PC-3 (cell line): ENCODE measurements around the gene C15orf62. TPM values are rescaled to one million over a fixed set of nuclear protein-coding genes. Genes with fewer than 3 reads are reported as not detected.
A peak's percentile ranks its signal among the peaks of the same experiment; 100 is the strongest.

Source experiments
- ATAC-seq: fragments of 200-7000 bp; cut with Tn5 transposase; 2 replicates; pipeline ENCODE4 v1.9.1; 2020; ENCODE audit warnings: mild to moderate bottlenecking, moderate library complexity
- BruUV-seq: library from RNA; stranded (reverse); fragments of 400-500 nt; replicated peaks from 2 replicates; lab custom pipeline; 2021; lab: Mats Ljungman, UMichigan
- CTCF ChIA-PET: fragments of 300-600 bp; sonication (Branson Sonifier 250); formaldehyde crosslinking; loops from one replicate; lab custom pipeline; 2022; ENCODE audit warnings: antibody characterized with exemption; lab: Charles Lee
- POLR2A ChIA-PET: fragments of 300-600 bp; sonication (Branson Sonifier 250); formaldehyde crosslinking; loops from one replicate; lab custom pipeline; 2022; ENCODE audit warnings: antibody characterized with exemption; ENCODE audit not compliant: unreplicated experiment; lab: Charles Lee
- DNase-seq: peaks from one replicate; pipeline ENCODE4 v3.0.0-alpha.2; 2015
- H2AFZ ChIP-seq: fragments of 300-600 bp; sonication (generic); 2 replicates; pipeline ENCODE4 v1.6.0; 2016; ENCODE audit warnings: antibody characterized with exemption, low read length
- H3F3A ChIP-seq: fragments of 300-600 bp; sonication (generic); one replicate; pipeline ENCODE4 v1.6.0; 2017; ENCODE audit warnings: antibody characterized with exemption, low read length, control low read depth, mild to moderate bottlenecking; ENCODE audit not compliant: unreplicated experiment
- H3K27ac ChIP-seq: fragments of 300-600 bp; sonication (generic); 2 replicates; pipeline ENCODE4 v1.5.1; 2016; ENCODE audit warnings: mild to moderate bottlenecking, low read length
- H3K27me3 ChIP-seq: fragments of 300-600 bp; sonication (generic); 2 replicates; pipeline ENCODE4 v1.6.1; 2016; ENCODE audit warnings: low read length, mixed read lengths
- H3K36me3 ChIP-seq: fragments of 300-600 bp; sonication (generic); 2 replicates; pipeline ENCODE4 v1.6.1; 2016; ENCODE audit warnings: low read depth, mixed run types, low read length, mixed read lengths
- H3K4me1 ChIP-seq: fragments of 300-600 bp; sonication (generic); 2 replicates; pipeline ENCODE4 v1.5.1; 2016; ENCODE audit warnings: low read length; ENCODE audit not compliant: insufficient read depth
- H3K4me2 ChIP-seq: fragments of 300-600 bp; sonication (generic); 2 replicates; pipeline ENCODE4 v1.6.0; 2016; ENCODE audit warnings: low read length
- H3K4me3 ChIP-seq: fragments of 300-600 bp; sonication (generic); 2 replicates; pipeline ENCODE4 v1.5.1; 2016; ENCODE audit warnings: mild to moderate bottlenecking, low read length, mixed read lengths
- H3K79me2 ChIP-seq: fragments of 300-600 bp; sonication (generic); 2 replicates; pipeline ENCODE4 v1.6.1; 2017; ENCODE audit warnings: low read length, mixed read lengths
- H3K9ac ChIP-seq: fragments of 300-600 bp; sonication (generic); 2 replicates; pipeline ENCODE4 v1.6.0; 2016; ENCODE audit warnings: mild to moderate bottlenecking, low read length
- H3K9me2 ChIP-seq: fragments of 300-600 bp; sonication (generic); replicated peaks from 2 replicates; pipeline ENCODE4 v1.6.1; 2016; ENCODE audit warnings: mixed run types, low read length, mixed read lengths
- H3K9me3 ChIP-seq: fragments of 300-600 bp; sonication (generic); 2 replicates; pipeline ENCODE4 v1.6.1; 2016; ENCODE audit warnings: low read length, mixed read lengths
- H4K20me1 ChIP-seq: fragments of 300-600 bp; sonication (generic); 2 replicates; pipeline ENCODE4 v1.6.1; 2016; ENCODE audit warnings: low read length, mixed read lengths
- CTCF ChIP-seq: fragments of 300-600 bp; sonication (generic); conservative IDR thresholded peaks from 2 replicates; pipeline ENCODE4 v1.5.1; 2017; ENCODE audit warnings: antibody characterized with exemption, low read depth, mild to moderate bottlenecking, low read length
- EZH2 ChIP-seq: fragments of 300-600 bp; sonication (generic); IDR thresholded peaks from one replicate; pipeline ENCODE4 v1.6.1; 2017; ENCODE audit warnings: antibody characterized with exemption, mild to moderate bottlenecking, low read length; ENCODE audit not compliant: unreplicated experiment
- EZH2phosphoT487 ChIP-seq: fragments of 300-600 bp; sonication (generic); IDR thresholded peaks from 2 replicates; pipeline ENCODE4 v1.6.1; 2018; ENCODE audit warnings: mild to moderate bottlenecking, antibody characterized with exemption, low read length, borderline replicate concordance
- intact Hi-C: fragments of 100-400 bp; cut with micrococcal nuclease; formaldehyde crosslinking; loops from 2 replicates; pipeline ENCODE4 v1.9.0; 2023
- total RNA-seq: library from RNA; depleted of rRNA; stranded (reverse); fragments of >200 nt; gene quantifications from 2 replicates; pipeline ENCODE4 v1.2.3, GENCODE V29; 2014

The C15orf62 gene
- total RNA-seq, 1 experiment from 2014 or later = 1.5 TPM

GRCh38 chr15:40776537-40777141 is 6.9 kb downstream of the C15orf62 start:
- no peaks in the 10 kb centered on the region for H4K20me1 ChIP-seq
- peaks cover 18% of the 10 kb centered on the region for H3K36me3 ChIP-seq
- ChIA-PET POLR2A (interaction anchor here (0.5 to 1.0 kb wide), 5 partner anchors 9 to 260 kb away, joined by 3 to 4 read pairs (median 3); partner anchors contain the start of gene RAD51), CTCF (interaction anchor here (0.5 to 1.2 kb wide), 10 partner anchors 8 to 335 kb away, joined by 3 to 14 read pairs (median 5); partner anchors contain the start of genes GCHFR and VPS18)
- peak overlapping the region; percentile 29; the same call in 1 of the 2 replicates for H3K9ac ChIP-seq
- no peak overlapping the region for H2AFZ ChIP-seq
- no peak overlapping the region for H3K4me3 ChIP-seq
- TF ChIP-seq EZH2phosphoT487 (no peak), EZH2 (no peak), CTCF (no peak)
- peaks cover 17% of the 10 kb centered on the region for H3K4me1 ChIP-seq
- H3K79me2 ChIP-seq = no peaks in the 10 kb centered on the region
- peak; percentile 100 for ATAC-seq
- intact Hi-C loops = no loop called here
- BruUV-seq = no TSS peak
- H3F3A ChIP-seq = no peaks in the 10 kb centered on the region
- H3K27ac ChIP-seq = peak overlapping the region; percentile 66
- H3K9me2 ChIP-seq = no peaks in the 10 kb centered on the region
- H3K9me3 ChIP-seq = no peaks in the 10 kb centered on the region
- DNase-seq = peak; percentile 93
- peak overlapping the region; percentile 48 for H3K4me2 ChIP-seq
- no peaks in the 10 kb centered on the region for H3K27me3 ChIP-seq

GRCh38 chr15:40782609-40783227 is 12.9 kb downstream of the C15orf62 start:
- peak; percentile 90 for DNase-seq
- CTCF ChIA-PET = interaction anchor here (0.5 to 1.7 kb wide), 6 partner anchors 19 to 215 kb away, joined by 3 to 22 read pairs (median 4); partner anchors contain the start of gene GCHFR
- H3F3A ChIP-seq = peaks cover 7% of the 10 kb centered on the region

More at GRCh38 chr15:40782609-40783227, 12.9 kb downstream of the C15orf62 start:
- POLR2A ChIA-PET = no interaction called here
- no peaks in the 10 kb centered on the region for H4K20me1 ChIP-seq
- TF ChIP-seq CTCF (peak; percentile 93), EZH2phosphoT487 (no peak)
- H3K36me3 ChIP-seq = no peaks in the 10 kb centered on the region
- H3K9me2 ChIP-seq = no peaks in the 10 kb centered on the region
- peak; percentile 90 for ATAC-seq
- peaks cover 28% of the 10 kb centered on the region for H3K4me1 ChIP-seq
- no peak overlapping the region for H3K27ac ChIP-seq
- no peak overlapping the region for H3K4me3 ChIP-seq
- no peak overlapping the region for H3K9ac ChIP-seq
- H3K9me3 ChIP-seq = no peaks in the 10 kb centered on the region
- H3K27me3 ChIP-seq = no peaks in the 10 kb centered on the region
- no peak overlapping the region for H3K4me2 ChIP-seq
- BruUV-seq = no TSS peak
- peaks cover 35% of the 10 kb centered on the region for H3K79me2 ChIP-seq
- H2AFZ ChIP-seq = 0 out of 2 replicates have a peak overlapping the region, but pooled peaks have one; percentile 3
- intact Hi-C loops = loop anchor here (1.0 to 2.0 kb wide), 3 partner anchors 36 to 104 kb away; no protein-coding TSS in a partner anchor
